ENCODE measurements around the gene IL36B. TPM values are rescaled to one million over a fixed set of nuclear protein-coding genes. Genes with fewer than 3 reads are reported as not detected.

IL36B gene
- total RNA-seq, 1 donor from 2014 or later, result not detected

DNA sequence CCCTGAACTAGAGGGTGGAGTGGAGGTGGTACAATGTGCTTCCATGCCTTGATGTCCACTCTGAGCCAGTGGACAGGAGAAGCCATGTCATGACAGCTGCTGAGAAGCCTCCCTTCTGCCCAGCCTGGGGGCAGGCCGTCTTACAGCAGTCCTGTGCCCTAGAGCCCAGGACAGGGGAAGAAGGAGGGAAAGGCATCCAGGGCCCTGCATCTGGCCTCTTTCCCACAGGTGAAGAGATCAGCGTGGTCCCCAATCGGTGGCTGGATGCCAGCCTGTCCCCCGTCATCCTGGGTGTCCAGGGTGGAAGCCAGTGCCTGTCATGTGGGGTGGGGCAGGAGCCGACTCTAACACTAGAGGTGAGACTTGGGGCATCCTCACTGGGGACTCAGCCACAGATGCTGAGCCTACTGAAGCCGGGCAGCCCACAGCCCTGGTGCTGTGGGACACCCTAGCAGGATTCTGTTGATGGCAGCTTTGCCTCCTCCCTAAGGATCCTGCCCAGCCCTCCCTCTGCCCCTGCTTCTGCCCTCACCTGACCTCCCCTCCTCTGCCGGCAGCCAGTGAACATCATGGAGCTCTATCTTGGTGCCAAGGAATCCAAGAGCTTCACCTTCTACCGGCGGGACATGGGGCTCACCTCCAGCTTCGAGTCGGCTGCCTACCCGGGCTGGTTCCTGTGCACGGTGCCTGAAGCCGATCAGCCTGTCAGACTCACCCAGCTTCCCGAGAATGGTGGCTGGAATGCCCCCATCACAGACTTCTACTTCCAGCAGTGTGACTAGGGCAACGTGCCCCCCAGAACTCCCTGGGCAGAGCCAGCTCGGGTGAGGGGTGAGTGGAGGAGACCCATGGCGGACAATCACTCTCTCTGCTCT is 9.5 kb upstream of the IL36B start:
- Mint-ChIP-seq H3K4me1 (no peaks in the 10 kb centered on the region), H3K4me3 (no peak overlapping the region), H3K27ac (ENCODE audit: unreplicated experiment) (no peak overlapping the region), H3K27me3 (ENCODE audit: low read depth) (peaks cover 15% of the 10 kb centered on the region), H3K9me3 (peaks cover 7% of the 10 kb centered on the region), H3K36me3 (ENCODE audit: low read depth) (no peaks in the 10 kb centered on the region)
- TF ChIP-seq, protein P1, sequence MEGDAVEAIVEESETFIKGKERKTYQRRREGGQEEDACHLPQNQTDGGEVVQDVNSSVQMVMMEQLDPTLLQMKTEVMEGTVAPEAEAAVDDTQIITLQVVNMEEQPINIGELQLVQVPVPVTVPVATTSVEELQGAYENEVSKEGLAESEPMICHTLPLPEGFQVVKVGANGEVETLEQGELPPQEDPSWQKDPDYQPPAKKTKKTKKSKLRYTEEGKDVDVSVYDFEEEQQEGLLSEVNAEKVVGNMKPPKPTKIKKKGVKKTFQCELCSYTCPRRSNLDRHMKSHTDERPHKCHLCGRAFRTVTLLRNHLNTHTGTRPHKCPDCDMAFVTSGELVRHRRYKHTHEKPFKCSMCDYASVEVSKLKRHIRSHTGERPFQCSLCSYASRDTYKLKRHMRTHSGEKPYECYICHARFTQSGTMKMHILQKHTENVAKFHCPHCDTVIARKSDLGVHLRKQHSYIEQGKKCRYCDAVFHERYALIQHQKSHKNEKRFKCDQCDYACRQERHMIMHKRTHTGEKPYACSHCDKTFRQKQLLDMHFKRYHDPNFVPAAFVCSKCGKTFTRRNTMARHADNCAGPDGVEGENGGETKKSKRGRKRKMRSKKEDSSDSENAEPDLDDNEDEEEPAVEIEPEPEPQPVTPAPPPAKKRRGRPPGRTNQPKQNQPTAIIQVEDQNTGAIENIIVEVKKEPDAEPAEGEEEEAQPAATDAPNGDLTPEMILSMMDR (conservative IDR thresholded peaks at IDR 0.05), result no peak
- no peak for DNase-seq (ENCODE audit: low read depth, low spot score)

DNA sequence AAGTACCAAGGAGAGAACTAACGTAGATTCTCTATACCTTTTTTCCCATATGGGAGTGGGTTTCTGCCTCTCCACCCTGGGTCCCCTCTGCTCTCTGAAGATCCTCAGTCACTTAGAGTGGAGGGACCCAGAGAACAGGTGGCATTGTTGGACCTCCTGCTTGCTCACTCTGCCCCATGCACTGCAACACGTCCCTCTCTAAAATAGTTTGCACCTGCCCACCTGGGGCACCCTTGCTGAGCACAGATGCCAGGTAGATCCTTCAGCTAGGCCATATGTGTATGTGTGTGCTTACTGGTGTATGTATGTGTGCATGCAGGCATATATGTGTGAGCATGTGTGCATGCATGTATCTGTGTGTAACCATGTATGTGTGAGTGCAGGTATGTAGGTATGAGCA is 8.6 kb upstream of the IL36B start:
- Mint-ChIP-seq H3K4me3 (no peak overlapping the region), H3K27me3 (ENCODE audit: low read depth) (peaks cover 12% of the 10 kb centered on the region)
- TF ChIP-seq, protein P1 (conservative IDR thresholded peaks at IDR 0.05), result no peak

DNA sequence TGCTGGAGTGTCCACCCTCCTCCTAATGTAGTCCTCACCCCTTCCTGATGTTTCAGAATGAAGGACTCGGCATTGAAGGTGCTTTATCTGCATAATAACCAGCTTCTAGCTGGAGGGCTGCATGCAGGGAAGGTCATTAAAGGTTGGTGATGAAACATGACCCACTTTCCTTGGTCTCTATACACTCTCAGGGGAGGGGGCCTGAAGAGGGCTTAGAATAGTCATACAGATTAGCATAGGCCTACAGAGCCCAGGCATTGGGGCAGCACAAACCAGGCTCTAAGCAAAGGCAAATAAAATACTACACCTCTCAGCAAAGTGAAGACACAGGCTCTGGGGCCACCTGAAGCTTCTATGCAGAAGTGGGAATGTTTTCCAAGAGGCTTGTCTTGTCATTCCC is 8.1 kb upstream of the IL36B start:
- no peaks in the 10 kb centered on the region for H3K36me3 Mint-ChIP-seq (ENCODE audit: low read depth)
- peaks cover 9% of the 10 kb centered on the region for H3K9me3 Mint-ChIP-seq
- no peak overlapping the region for H3K4me3 Mint-ChIP-seq
- H3K27me3 Mint-ChIP-seq (ENCODE audit: low read depth), result peaks cover 12% of the 10 kb centered on the region
- H3K27ac Mint-ChIP-seq (ENCODE audit: unreplicated experiment), result no peak overlapping the region
- no peaks in the 10 kb centered on the region for H3K4me1 Mint-ChIP-seq
- TF ChIP-seq, protein P1 (conservative IDR thresholded peaks at IDR 0.05), result no peak
- no peak for DNase-seq (ENCODE audit: low read depth, low spot score)

More for the DNA sequence above, 8.6 kb upstream of the IL36B start:
- H3K36me3 Mint-ChIP-seq (ENCODE audit: low read depth), result no peaks in the 10 kb centered on the region
- no peak for DNase-seq (ENCODE audit: low read depth, low spot score)
- H3K4me1 Mint-ChIP-seq, result no peaks in the 10 kb centered on the region
- H3K27ac Mint-ChIP-seq (ENCODE audit: unreplicated experiment), result no peak overlapping the region
- H3K9me3 Mint-ChIP-seq, result peaks cover 6% of the 10 kb centered on the region

DNA sequence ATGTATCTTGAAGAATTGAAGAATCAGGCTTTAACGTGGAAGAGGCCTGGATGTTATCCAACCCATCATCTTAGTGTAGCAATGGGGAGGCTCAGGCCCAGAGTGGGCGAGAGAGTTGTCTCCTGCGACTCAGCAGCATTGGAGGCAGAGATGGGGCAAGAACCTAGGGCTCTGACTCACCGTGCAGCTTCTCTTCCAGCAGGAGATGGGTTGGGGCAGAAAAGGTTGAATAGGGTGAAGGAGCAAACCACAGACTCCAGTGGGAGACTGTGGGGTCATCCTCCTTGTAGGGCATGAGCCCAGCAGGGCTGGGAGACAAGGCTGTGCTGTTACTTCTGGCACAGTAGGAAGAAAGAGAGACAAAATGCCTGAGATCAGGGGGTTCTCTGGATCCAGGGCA is 7.7 kb upstream of the IL36B start:
- Mint-ChIP-seq H3K27me3 (ENCODE audit: low read depth) (peaks cover 12% of the 10 kb centered on the region), H3K36me3 (ENCODE audit: low read depth) (peaks cover 2% of the 10 kb centered on the region), H3K27ac (ENCODE audit: unreplicated experiment) (no peak overlapping the region), H3K4me1 (no peaks in the 10 kb centered on the region), H3K4me3 (no peak overlapping the region), H3K9me3 (peaks cover 9% of the 10 kb centered on the region)
- no peak for DNase-seq (ENCODE audit: low read depth, low spot score)
- TF ChIP-seq, protein P1 (conservative IDR thresholded peaks at IDR 0.05), result no peak

DNA sequence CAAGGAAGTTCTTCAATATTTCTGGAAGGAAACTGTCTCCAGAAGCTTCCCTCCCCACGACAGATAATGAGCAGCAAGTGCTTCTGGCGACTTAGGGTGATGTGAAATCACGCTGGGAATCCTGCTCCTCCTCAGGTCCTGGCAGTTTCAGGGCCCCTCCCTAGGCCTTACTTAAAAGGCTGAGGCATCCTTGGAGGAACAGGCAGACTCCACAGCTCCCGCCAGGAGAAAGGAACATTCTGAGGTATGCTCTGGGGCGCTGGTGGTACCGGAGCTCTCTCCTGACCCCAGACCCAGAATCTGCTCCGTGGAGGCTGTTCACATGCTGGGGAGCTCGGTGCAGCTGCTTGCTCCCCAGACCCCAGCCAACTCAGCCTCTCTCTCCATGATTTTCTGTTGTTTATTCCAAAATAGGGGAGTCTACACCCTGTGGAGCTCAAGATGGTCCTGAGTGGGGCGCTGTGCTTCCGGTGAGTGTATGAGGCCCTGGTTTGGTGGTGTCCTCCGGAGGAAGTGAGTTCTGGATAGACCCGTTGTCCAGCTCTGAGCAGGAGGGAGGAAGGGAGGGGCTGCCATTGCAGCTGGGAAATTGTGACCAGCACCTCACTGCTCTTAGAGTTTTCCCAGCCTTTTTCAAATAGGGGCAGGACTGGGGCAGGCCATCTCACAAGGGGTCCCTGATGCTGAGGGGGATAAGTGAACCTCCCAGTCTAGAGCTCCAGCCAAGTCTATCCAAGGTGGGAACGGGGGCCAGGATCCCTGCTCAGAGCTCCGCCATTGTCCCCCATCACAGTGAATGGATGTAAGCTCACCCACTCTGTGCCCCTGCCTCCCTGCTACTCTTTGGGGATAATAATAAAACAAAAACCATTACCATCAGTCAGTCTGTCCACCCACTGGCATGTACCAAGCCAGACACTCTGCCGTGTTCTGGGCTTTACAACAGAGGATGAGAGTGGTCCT is 6.6 kb upstream of the IL36B start, which contains the start of gene IL36RN:
IL36RN (plus strand) TSS at position 201 of the 963 bp plus-strand sequence; CDS start at position 442, 241 bp downstream.
- H3K27ac Mint-ChIP-seq (ENCODE audit: unreplicated experiment), result no peak within 1 kb of the TSS
- DNase-seq (ENCODE audit: low read depth, low spot score), result no peak
- no peaks in the 10 kb centered on the region for H3K4me1 Mint-ChIP-seq
- TF ChIP-seq, protein P1 (conservative IDR thresholded peaks at IDR 0.05), result no peak
- H3K9me3 Mint-ChIP-seq, result peaks cover 12% of the 10 kb centered on the region
- H3K27me3 Mint-ChIP-seq (ENCODE audit: low read depth), result peaks cover 9% of the 10 kb centered on the region
- no peak within 1 kb of the TSS for H3K4me3 Mint-ChIP-seq
- H3K36me3 Mint-ChIP-seq (ENCODE audit: low read depth), result peaks cover 2% of the 10 kb centered on the region

All from neural crest cell (in vitro differentiated cells).